Rectal smooth muscle tissue (tissue), 1 donor: ENCODE results near the gene PARP8.
A peak's percentile ranks its signal among the peaks of the same experiment; 100 is the strongest.
"Not testable (repeated sequence)": the region's sequence is repeated elsewhere in the genome, so short reads cannot be mapped to it uniquely, and the experiment has no call there.

ENCODE experiments used
- H3K27ac ChIP-seq: one replicate; pipeline ENCODE4 v1.7.0; 2013; ENCODE audit warnings: low read depth, low read length, inconsistent platforms
- H3K27me3 ChIP-seq: one replicate; pipeline ENCODE4 v1.7.0; 2013; ENCODE audit warnings: low read length; ENCODE audit not compliant: control insufficient read depth, insufficient read depth
- H3K36me3 ChIP-seq: one replicate; pipeline ENCODE4 v1.7.0; 2013; ENCODE audit warnings: low read length; ENCODE audit not compliant: control insufficient read depth, insufficient read depth
- H3K4me1 ChIP-seq: one replicate; pipeline ENCODE4 v1.7.0; 2013; ENCODE audit warnings: low read length; ENCODE audit not compliant: control insufficient read depth, insufficient read depth
- H3K4me3 ChIP-seq: one replicate; pipeline ENCODE4 v1.7.0; 2013; ENCODE audit warnings: low read length
- H3K9ac ChIP-seq: one replicate; pipeline ENCODE4 v1.7.0; 2013; ENCODE audit warnings: low read length

PARP8 gene

GRCh38 chr5:50666261-50667022 is at the start of gene PARP8:
Gene PARP8 (plus strand): TSS chr5:50666637. CDS start chr5:50667096, 459 bp downstream.
- no peaks in the 10 kb centered on the region for H3K36me3 ChIP-seq
- H3K27ac ChIP-seq, result peak within 1 kb of the TSS; percentile 70
- peak within 1 kb of the TSS; percentile 75 for H3K9ac ChIP-seq
- peak within 1 kb of the TSS; percentile 76 for H3K4me3 ChIP-seq
- peaks cover 3% of the 10 kb centered on the region for H3K4me1 ChIP-seq
- H3K27me3 ChIP-seq, result no peaks in the 10 kb centered on the region

GRCh38 chr5:50623666-50624065 is 42.8 kb upstream of the PARP8 start:
- Histone ChIP-seq H3K9ac (no peak overlapping the region), H3K27ac (no peak overlapping the region), H3K27me3 (no peaks in the 10 kb centered on the region), H3K4me1 (no peaks in the 10 kb centered on the region), H3K36me3 (no peaks in the 10 kb centered on the region), H3K4me3 (no peak overlapping the region)

GRCh38 chr5:50634866-50635265 is 31.6 kb upstream of the PARP8 start:
- H3K27ac ChIP-seq, H3K4me3 ChIP-seq, H3K4me1 ChIP-seq, H3K27me3 ChIP-seq, H3K9ac ChIP-seq, H3K36me3 ChIP-seq: not testable (repeated sequence)

- not testable (repeated sequence) for H3K4me1 ChIP-seq, H3K27me3 ChIP-seq, H3K27ac ChIP-seq, H3K4me3 ChIP-seq, H3K9ac ChIP-seq, H3K36me3 ChIP-seq
Measured at GRCh38 chr5:50637576-50637975, 28.9 kb upstream of the PARP8 start.

- no peak overlapping the region for H3K9ac ChIP-seq
- no peak overlapping the region for H3K27ac ChIP-seq
- no peaks in the 10 kb centered on the region for H3K4me1 ChIP-seq
- no peak overlapping the region for H3K4me3 ChIP-seq
- no peaks in the 10 kb centered on the region for H3K36me3 ChIP-seq
- H3K27me3 ChIP-seq, result no peaks in the 10 kb centered on the region
Measured at GRCh38 chr5:50646591-50646990, 19.8 kb upstream of the PARP8 start.

GRCh38 chr5:50647726-50648125 is 18.7 kb upstream of the PARP8 start:
- no peaks in the 10 kb centered on the region for H3K27me3 ChIP-seq
- H3K4me3 ChIP-seq, result no peak overlapping the region
- no peaks in the 10 kb centered on the region for H3K36me3 ChIP-seq
- H3K9ac ChIP-seq, result no peak overlapping the region
- no peaks in the 10 kb centered on the region for H3K4me1 ChIP-seq
- H3K27ac ChIP-seq, result no peak overlapping the region

GRCh38 chr5:50653946-50654345 is 12.5 kb upstream of the PARP8 start:
- H3K36me3 ChIP-seq, result no peaks in the 10 kb centered on the region
- no peak overlapping the region for H3K27ac ChIP-seq
- no peak overlapping the region for H3K4me3 ChIP-seq
- no peaks in the 10 kb centered on the region for H3K4me1 ChIP-seq
- no peaks in the 10 kb centered on the region for H3K27me3 ChIP-seq
- H3K9ac ChIP-seq, result no peak overlapping the region

GRCh38 chr5:50655067-50655809 is 11.2 kb upstream of the PARP8 start:
- Histone ChIP-seq H3K27ac (no peak overlapping the region), H3K36me3 (no peaks in the 10 kb centered on the region), H3K27me3 (no peaks in the 10 kb centered on the region), H3K4me3 (no peak overlapping the region), H3K4me1 (no peaks in the 10 kb centered on the region), H3K9ac (no peak overlapping the region)

- H3K36me3 ChIP-seq, result no peaks in the 10 kb centered on the region
- no peak overlapping the region for H3K27ac ChIP-seq
- H3K27me3 ChIP-seq, result no peaks in the 10 kb centered on the region
- H3K4me3 ChIP-seq, result no peak overlapping the region
- no peak overlapping the region for H3K9ac ChIP-seq
- H3K4me1 ChIP-seq, result no peaks in the 10 kb centered on the region
Measured at GRCh38 chr5:50655810-50656205, 10.6 kb upstream of the PARP8 start.

- H3K4me1 ChIP-seq, result no peaks in the 10 kb centered on the region
- H3K9ac ChIP-seq, result no peak overlapping the region
- no peak overlapping the region for H3K27ac ChIP-seq
- no peaks in the 10 kb centered on the region for H3K36me3 ChIP-seq
- H3K27me3 ChIP-seq, result no peaks in the 10 kb centered on the region
- no peak overlapping the region for H3K4me3 ChIP-seq
Measured at GRCh38 chr5:50657044-50657443, 9.4 kb upstream of the PARP8 start.

- H3K27me3 ChIP-seq, result no peaks in the 10 kb centered on the region
- no peak overlapping the region for H3K27ac ChIP-seq
- no peaks in the 10 kb centered on the region for H3K4me1 ChIP-seq
- H3K9ac ChIP-seq, result no peak overlapping the region
- H3K4me3 ChIP-seq, result no peak overlapping the region
- H3K36me3 ChIP-seq, result no peaks in the 10 kb centered on the region
Measured at GRCh38 chr5:50658246-50658645, 8.2 kb upstream of the PARP8 start.

- H3K9ac ChIP-seq, result no peak overlapping the region
- H3K4me3 ChIP-seq, result no peak overlapping the region
- no peak overlapping the region for H3K27ac ChIP-seq
- no peaks in the 10 kb centered on the region for H3K36me3 ChIP-seq
- peaks cover 3% of the 10 kb centered on the region for H3K4me1 ChIP-seq
- H3K27me3 ChIP-seq, result no peaks in the 10 kb centered on the region
Measured at GRCh38 chr5:50663636-50664035, 2.8 kb upstream of the PARP8 start.

- Histone ChIP-seq H3K27me3 (no peaks in the 10 kb centered on the region), H3K36me3 (no peaks in the 10 kb centered on the region), H3K4me1 (peaks cover 3% of the 10 kb centered on the region), H3K4me3 (no peak overlapping the region), H3K9ac (no peak overlapping the region), H3K27ac (no peak overlapping the region)
Measured at GRCh38 chr5:50665091-50665490, 1.3 kb upstream of the PARP8 start.
